ENCODE data around the gene UBTD2. TPM values are rescaled to one million over a fixed set of nuclear protein-coding genes. Genes with fewer than 3 reads are reported as not detected.
"Not testable (repeated sequence)": the region's sequence is repeated elsewhere in the genome, so short reads cannot be mapped to it uniquely, and the experiment has no call there.

The UBTD2 gene
- polyA plus RNA-seq, 4 donors, result 68.5 to 85.5 (median 83.9) TPM

GRCh38 chr5:172252501-172252900 is 31.1 kb downstream of the UBTD2 start:
- DNase-seq (ENCODE audit: low read depth in 4 of 4, low spot score in 3 of 4), result no peak

- DNase-seq (ENCODE audit: low read depth in 4 of 4, low spot score in 3 of 4), result no peak
Observed at GRCh38 chr5:172251419-172251818, 32.1 kb downstream of the UBTD2 start.

DNA sequence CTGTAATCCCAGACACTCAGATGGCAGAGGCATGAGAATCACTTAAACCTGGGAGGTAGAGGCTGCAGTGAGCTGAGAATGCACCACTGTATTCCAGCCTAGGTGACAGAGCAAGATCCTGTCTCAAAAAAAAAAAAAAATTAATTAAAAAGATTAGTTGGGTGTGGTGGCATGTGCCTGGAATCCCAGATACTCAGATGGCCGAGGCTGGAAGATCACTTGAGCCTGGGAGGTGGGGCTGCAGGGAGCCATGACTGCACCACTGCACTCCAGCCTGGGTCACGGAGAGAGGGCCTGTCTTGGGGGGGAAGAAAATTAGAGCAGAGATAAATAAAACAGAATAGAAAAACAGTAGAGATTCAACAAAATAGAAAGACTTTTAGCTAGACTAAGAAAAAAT is 34.9 kb downstream of the UBTD2 start:
- DNase-seq (ENCODE audit: low read depth in 4 of 4, low spot score in 3 of 4), result no peak

GRCh38 chr5:172245703-172246125 is 37.9 kb downstream of the UBTD2 start:
- DNase-seq (ENCODE audit: low read depth in 4 of 4, low spot score in 3 of 4), result no peak

- no peak for DNase-seq (ENCODE audit: low read depth in 4 of 4, low spot score in 3 of 4)
Observed at GRCh38 chr5:172245046-172245445, 38.5 kb downstream of the UBTD2 start.

DNA sequence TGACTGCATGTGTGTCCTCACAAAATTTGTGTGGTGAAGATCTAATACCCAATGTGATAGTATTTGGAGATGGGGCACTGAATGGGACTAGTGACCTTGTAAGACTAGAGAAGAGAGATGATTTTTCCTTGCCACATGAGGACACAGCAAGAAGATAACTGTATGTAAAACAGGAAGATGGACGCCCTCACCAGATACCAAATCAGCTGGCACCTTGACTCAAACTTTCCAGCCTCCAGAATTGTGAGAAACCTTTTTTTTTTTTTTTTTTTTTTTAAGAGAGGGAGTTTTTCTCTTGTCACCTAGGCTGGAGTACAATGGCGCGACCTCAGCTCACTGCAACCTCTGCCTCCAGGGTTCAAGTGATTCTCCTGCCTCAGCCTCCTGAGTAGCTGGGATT is 40.3 kb downstream of the UBTD2 start:
- no peak for DNase-seq (ENCODE audit: low read depth in 4 of 4, low spot score in 3 of 4)

- no peak for DNase-seq (ENCODE audit: low read depth in 4 of 4, low spot score in 3 of 4)
Observed at GRCh38 chr5:172238334-172238733, 45.2 kb downstream of the UBTD2 start.

DNA sequence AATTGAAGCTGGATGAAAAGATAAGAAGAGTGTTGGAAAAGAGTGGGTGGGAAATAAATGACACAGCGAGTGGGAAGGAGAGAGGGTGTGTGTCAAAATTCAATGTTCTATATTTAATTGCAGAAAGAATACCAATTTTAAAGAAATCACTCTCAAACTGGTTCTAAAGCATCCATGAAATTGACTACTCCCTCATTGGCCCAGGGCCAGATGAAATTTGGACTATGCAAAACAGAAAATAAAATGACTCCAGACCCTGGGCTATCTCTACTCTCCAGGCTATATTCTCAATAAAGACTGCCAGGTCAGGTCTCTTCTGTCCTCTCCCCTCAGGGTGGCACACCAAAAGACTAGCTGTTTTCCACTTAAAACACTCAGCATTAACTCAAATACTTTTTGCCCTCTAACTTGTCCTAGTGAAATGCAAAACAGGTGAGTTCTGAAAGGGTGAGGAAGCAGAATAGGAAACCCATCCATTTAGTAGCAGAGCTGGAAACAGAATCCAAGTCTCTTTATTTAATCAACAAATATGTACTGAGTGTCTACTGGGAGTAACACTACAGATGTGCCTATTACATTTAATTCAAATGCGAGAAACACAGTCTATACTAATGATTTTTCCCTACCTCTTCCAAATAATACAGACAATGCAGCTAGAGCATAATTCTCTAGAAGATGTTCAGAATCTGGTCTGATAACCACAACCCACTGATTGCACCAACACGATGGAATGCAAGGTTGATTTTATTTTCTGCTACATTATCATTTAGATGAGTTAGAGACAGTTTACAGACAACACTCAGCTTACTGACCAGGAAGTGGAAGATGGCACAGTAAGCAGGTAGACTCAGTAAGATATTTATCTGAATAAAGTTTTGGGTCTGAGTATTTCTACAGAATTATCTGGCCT is 47.5 kb downstream of the UBTD2 start:
- DNase-seq (ENCODE audit: low read depth in 4 of 4, low spot score in 3 of 4), result no peak

- no peak for DNase-seq (ENCODE audit: low read depth in 4 of 4, low spot score in 3 of 4)
Observed at GRCh38 chr5:172235132-172235780, 48.3 kb downstream of the UBTD2 start.

DNA sequence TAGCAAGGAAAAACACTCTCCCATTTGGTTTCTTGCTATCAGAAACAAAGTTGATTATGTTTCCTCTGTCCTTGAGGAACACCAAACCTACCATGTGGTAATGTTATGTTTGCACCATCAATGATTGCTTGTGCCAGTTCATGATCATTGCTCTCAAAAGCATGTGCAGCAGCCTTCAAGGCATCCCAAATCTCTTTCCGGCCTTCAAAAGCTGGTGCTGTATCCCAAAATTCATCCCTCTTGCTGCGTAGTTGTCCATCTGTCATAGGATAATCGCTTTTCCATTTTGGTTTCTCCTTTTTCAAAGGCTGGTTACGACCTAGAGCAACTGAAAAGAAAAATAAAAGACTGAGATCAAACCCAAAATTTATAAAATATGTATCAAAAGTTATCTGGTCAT is 49.5 kb downstream of the UBTD2 start:
- DNase-seq (ENCODE audit: low read depth in 4 of 4, low spot score in 3 of 4), result no peak

DNA sequence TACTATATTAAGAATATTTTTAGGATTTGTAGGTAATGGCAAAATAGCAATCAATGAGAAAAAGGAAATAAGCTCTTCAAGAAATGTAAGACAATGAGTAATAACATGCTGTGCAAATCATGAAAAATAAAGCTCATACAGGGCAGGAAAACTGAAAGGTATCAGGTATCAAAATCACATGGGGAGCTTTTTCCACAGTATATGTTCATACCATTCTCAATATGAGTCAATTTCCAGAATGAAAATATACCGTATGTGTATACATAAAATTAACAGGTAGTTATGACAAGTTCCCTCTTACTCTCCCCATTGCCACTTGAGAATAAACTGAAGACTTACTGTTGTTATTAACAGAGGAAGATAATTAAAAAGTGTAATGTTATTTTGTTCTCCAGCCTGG is 53.7 kb downstream of the UBTD2 start:
- no peak for DNase-seq (ENCODE audit: low read depth in 4 of 4, low spot score in 3 of 4)

DNA sequence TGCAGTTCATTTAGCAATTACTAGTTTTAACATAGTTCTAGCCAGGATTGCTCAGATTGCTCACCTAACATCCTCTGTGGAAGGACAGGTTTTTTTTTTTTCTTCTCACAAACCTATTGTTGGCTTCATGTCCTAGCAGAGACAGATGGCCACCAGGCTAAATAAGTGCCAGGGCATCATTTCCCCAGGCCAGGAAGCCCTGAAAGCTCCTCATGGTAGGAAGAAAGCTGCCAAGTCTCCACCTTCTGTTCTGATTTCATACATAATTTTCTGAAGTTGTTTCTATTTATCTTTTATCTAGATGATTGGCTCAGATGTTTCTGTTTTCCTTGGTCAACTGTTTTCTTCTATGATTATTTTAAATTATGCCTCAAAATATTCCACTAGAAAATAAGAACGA is 58.6 kb downstream of the UBTD2 start:
- DNase-seq (ENCODE audit: low read depth in 4 of 4, low spot score in 3 of 4), result no peak

DNA sequence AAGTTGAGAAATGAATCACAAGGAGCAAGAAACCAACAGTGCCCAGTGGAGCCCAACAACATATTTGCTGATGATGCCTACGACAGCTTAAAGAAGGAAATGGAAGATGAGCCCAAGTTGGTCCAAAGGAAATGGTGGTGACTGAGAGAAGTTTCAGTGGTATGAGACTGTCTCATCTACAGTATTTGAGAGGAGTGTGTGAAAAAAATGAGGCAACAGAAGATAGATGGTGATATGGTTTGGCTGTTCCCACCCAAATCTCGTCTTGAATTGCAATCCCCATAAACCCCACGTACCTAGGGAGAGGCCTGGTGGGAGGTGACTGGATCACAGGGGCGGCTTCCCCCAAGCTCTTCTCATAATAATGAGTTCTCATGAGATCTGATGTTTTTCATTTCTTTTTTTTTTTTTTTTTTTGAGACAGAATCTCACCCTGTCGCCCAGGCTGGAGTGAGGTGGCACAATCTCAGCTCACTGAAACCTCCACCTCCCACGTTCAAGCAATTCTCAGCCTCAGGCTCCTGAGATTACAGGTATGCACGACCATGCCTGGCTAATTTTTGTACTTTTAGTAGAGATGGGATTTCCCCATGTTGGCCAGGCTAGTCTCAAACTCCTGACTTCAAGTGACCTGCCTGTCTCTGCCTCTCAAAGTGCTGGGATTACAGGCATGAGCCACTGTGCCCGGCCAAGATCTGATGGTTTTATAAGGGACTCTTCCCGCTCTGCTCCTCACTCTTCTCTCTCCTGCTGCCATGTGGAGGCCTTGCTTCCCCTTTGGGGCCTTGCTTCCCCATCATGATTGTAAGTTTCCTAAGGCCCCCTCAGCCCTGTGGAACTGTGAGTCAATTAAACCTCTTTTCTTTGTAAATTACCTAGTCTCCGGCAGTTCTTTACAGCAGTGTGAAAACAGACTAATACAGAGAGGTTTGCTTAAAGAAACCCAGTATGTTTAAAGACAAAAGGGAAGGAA is 59.4 kb downstream of the UBTD2 start:
- no peak for DNase-seq (ENCODE audit: low read depth in 4 of 4, low spot score in 3 of 4)

DNA sequence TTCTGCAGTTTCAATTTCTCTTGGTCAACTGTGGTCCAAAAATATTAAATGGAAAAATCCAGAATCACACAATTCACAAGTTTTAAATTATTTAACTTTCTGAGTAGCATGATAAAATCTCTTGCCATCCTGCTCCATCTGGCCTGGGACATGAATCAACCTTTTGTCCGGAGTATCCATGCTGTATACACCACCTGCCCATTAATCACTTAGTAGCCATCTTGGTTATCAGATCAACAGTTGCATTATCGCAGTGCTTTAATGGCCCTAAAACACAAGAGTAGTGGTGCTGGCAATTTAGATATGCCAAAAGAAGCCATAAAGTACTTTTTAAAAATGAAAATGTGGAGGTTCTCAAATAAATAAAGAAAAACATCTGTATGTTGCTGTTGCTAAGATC is 64.3 kb downstream of the UBTD2 start:
- no peak for DNase-seq (ENCODE audit: low read depth in 4 of 4, low spot score in 3 of 4)

DNA sequence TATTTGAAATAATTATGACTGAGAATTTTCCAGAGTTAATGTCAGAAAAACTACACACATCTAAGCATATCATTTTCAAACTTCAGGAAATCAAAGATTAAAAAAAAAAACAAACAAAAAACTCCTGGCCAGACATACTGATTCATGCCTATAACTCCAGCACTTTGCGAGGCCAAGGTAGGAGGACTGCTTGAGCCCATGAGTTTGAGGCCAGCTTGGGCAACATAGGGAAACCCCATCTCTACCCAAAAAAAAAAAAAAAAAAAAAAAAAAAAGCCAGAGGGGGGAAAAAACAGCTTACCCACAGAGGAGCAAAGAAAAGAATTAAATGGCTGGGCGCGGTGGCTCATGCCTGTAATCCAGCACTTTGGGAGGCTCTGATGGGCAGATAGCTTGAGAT is 67.2 kb downstream of the UBTD2 start:
- DNase-seq (ENCODE audit: low read depth in 4 of 4, low spot score in 3 of 4), result no peak

GRCh38 chr5:172213126-172213525 is 70.4 kb downstream of the UBTD2 start:
- DNase-seq (ENCODE audit: low read depth in 4 of 4, low spot score in 3 of 4), result no peak

- no peak for DNase-seq (ENCODE audit: low read depth in 4 of 4, low spot score in 3 of 4)
Observed at GRCh38 chr5:172211676-172212075, 71.9 kb downstream of the UBTD2 start.

GRCh38 chr5:172209714-172210113 is 73.8 kb downstream of the UBTD2 start:
- DNase-seq (ENCODE audit: low read depth in 4 of 4, low spot score in 3 of 4), result no peak

DNA sequence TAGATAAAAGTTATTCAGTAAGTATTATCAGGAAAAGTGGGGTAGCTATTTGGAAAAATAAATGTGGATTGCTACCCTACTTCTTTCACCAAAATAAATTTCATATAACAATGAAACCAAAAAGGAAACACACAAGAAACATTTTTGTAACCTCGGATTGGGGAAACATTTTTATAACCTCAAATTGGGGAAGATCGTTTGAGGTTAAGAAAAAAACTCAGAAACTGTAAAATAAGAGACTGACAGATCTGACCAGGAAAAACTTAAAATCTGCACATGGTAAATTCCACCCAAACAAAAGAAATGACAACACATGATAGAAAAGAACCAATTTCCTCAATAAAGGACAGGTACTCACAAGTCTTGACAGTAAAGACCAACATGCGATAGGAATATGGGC is 76.1 kb downstream of the UBTD2 start:
- DNase-seq (ENCODE audit: low read depth in 4 of 4, low spot score in 3 of 4), result no peak

DNA sequence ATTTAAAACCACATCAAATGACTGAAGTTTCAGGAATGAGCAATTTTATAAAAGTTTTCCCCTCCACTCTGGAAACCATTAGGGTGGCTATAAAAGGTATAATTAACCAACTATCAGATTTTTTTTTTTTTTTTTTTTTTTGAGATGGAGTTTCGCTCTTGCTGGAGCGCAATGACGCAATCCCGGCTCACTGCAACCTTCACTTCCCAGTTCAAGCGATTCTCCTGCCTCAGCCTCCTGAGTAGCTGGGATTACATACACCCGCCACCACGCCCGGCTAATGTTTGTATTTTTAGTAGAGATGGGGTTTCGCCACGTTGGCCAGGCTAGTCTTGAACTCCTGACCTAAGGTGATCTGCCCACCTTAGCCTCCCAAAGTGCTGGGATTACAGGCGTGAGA is 77.6 kb downstream of the UBTD2 start:
- not testable (repeated sequence) for DNase-seq (ENCODE audit: low read depth in 4 of 4, low spot score in 3 of 4)

GRCh38 chr5:172200476-172200875 is 83.1 kb downstream of the UBTD2 start:
- no peak for DNase-seq (ENCODE audit: low read depth in 4 of 4, low spot score in 3 of 4)
